NCI-H748 (cell line): ENCODE data around the gene CCM2.
A peak's percentile ranks its signal among the peaks of the same experiment; 100 is the strongest.

ENCODE experiments used
- DNase-seq: peaks from one replicate; lab custom pipeline; 2025; ENCODE audit not compliant: unreplicated experiment; lab: John Stamatoyannopoulos, UW

The CCM2 gene

GRCh38 chr7:45000093-45001032 lies at the start of gene CCM2:
CCM2 (plus strand) TSS chr7:45000201; CDS start chr7:45000334, 133 bp downstream.
- DNase-seq, result peak; percentile 62

DNA sequence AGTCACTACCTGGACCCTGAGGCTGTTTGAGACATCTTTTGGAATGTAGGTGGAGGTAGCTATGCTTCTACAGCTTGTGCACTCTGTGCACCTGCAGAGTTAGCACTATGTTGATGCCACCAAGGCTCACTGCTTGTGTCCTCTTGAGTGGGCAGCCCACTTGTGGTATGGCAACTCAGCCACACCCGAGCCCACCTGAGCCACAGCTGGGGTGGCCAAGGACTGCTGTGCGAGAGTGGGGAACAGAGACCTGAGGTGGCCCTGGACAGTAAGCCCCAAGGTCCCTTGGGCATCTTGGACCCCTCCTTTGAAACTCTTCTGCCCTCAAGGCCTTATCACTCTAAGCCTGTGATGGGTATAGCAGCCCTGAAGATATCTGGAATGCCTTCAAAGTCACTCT lies 46.8 kb upstream of the CCM2 start:
- DNase-seq, result no peak

- no peak for DNase-seq
These were observed 44.3 kb upstream of the CCM2 start for GRCh38 chr7:44955733-44956132.

GRCh38 chr7:44956157-44956766 lies 43.7 kb upstream of the CCM2 start:
- no peak for DNase-seq

DNA sequence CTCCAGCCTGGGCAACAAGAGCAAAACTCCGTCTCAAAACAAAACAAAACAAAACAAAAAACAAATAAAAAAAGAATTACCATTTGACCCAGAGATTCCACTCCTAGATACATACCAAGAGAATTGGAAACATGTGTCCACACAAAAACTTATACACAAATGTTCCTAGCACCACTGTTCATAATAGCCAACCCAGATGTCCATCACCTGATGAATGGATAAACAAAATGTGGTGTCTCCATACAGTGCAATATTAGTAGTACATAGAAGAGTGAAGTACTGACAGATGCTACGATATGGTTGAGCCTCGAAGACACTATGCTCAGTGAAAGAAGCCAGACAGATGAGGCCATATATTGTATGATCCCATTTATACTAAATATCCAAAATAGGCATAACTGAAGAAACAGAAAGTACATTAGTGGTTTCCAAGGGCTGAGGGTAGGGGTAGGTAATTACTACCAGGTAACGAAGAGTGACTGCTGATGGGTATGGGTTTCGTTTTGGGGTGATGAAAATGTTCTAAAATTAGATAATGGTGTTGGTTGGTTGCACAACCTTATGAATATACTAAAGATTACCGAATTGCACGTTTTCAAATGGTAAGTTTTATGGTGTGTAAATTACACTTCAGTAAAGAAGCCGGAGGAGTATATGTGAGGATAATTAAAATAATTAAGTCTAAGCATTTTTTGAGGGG lies 41.2 kb upstream of the CCM2 start:
- no peak for DNase-seq

DNA sequence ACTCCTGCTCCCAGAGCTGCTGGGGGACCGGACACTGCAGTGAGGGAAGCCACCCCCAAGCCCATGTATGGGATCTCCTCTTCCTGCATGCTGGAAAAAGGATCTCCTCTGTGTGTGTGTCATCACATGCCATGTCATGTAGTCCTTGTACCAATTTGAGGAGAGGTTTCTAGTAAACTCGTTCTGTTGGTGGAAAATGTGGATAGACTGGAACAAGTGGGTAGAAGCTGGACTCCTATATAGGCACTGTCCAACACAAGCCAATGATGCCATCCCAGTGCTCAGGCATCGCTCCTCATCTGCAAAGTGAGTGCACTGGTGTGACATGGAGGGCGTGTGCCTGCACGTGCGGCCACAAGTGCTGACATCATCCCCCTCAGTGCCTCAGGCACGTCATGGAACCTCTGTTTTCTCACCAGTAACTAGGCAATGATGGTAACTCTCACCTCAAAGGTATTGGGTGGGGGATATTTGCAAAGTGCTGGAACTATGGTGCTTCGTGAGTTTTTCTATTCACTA lies 40.5 kb upstream of the CCM2 start:
- DNase-seq, result peak; percentile 15

GRCh38 chr7:44960011-44960580 lies 39.9 kb upstream of the CCM2 start:
- DNase-seq, result no peak

DNA sequence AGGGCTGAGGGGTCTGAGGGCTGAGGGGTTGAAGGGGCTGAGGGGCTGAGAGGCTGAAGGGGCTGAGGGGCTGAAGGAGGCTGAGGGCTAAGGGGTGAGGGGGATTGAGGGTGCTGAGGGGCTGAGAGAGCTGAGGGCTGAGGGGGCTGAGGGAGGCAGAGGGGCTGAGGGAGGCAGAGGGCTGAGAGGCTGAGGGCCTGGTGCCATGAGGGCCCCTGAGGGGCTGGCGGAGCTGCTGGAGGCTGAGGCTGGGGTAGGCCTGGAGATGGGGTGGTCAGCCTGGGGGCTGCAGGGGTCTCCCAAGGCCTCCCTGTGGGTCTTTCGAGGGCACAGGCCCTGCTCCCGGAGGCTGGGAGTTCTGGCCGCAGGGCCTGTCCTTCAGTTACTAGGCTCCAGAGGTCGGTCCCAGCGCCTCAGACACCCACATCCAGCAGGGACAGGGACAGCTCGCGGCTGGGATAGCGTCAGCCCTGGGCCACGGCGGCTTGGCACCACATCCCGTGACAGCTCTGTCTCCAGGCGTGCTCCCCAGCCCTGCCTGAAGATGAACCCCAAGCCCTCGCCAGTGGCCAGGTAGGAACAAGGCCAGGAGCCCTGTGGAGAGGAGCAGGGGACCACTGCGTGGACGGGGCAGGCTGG lies 38.0 kb upstream of the CCM2 start:
- DNase-seq, result no peak

DNA sequence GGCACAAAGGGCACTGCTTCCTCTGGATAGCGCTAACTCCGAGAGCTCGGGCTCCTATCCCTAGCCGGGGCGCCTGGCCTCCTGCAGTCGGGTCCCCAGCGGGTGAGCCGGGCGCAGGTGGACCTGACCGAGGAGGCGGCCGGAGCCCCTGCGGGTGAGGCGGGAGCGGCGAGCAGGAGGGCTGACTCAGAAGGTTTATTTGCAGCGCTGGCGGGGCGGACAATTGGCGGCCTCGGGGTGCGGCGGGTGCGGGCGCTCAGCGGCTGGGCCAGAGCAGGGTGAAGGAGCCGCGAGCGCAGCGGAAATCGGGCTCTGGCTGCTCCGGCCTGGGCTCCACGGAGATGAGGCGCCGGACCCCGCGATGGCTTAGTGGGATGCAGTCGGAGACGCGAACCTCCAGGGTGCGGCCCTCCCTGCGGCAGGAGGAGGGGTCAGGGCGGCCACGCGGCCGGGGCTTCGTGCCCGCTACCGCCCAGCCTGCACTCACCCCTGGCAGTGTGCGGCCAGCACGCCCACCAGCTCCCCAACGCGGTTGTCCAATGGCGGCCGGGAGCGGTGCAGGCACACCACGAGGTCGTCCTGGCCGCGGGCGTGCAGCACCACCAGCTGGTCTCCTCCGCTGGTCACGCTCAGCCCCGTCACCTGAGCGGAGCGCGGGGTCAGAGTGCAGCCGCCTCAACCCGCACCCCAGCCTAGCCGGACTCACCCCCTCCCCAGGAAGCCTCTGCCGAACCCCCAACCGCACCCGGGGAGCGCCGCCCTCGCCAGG lies 37.3 kb upstream of the CCM2 start:
- no peak for DNase-seq

- DNase-seq, result no peak
These were observed 36.4 kb upstream of the CCM2 start for GRCh38 chr7:44963364-44964290.

DNA sequence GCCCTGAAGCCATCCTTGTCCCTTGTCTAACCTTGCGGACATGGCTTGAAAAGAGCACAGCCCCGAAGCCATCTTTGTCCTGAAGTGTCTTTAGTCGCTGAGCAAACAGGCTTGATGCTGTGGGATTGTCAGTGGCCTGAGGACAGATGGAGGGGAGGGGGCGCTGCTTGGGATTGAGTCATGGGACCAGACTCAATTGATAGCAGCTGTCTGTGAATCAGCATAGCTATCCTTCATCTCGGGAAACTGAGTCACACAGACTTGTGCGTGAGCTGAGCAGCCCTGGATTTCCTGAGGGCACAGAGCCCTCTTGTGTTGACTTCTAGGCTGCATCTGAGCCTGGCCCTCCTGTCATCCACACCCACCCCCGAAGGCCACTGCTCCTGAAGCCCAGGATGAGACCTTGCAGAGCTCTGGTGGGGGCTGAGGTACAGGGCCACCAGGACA lies 35.6 kb upstream of the CCM2 start:
- DNase-seq, result no peak

GRCh38 chr7:44964831-44965440 lies 35.1 kb upstream of the CCM2 start:
- no peak for DNase-seq

GRCh38 chr7:44965441-44965903 lies 34.5 kb upstream of the CCM2 start:
- DNase-seq, result no peak

DNA sequence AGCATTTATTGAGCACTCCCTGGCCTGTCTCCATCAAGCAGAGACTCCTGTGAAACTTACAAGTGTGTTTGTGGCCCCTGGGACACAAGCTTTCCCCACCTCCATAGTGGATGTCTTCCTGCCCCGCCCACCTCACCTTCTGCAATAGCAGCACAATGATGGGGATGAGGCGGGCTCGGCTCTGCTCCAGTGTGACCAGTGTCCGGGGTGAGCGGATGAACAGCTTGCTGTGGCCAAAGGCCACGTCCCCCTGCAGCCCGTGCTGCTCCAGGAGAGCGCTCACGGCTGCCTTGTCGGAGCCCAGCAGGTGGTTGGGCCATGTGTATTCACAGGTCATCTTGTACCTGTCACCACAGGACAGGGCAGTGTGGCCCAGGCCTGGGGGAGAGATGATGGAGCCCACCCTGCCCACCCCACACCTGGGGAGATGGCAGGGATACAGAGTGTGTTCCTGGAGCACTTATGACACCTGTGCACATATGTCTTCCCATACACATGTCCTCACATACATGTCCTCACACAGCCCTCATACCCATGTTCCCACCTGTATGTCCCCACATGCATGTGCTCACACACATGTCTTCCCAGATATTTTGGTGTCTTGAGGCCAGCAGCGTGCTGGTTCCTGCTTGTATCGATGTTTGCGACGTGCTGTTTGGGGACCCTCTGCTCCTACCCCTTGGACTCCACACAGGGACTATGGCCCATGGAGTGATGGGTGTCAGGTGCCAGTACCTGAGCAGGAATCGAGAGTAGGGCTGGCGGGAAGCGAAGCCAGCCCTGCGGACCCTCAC lies 33.9 kb upstream of the CCM2 start:
- no peak for DNase-seq

DNA sequence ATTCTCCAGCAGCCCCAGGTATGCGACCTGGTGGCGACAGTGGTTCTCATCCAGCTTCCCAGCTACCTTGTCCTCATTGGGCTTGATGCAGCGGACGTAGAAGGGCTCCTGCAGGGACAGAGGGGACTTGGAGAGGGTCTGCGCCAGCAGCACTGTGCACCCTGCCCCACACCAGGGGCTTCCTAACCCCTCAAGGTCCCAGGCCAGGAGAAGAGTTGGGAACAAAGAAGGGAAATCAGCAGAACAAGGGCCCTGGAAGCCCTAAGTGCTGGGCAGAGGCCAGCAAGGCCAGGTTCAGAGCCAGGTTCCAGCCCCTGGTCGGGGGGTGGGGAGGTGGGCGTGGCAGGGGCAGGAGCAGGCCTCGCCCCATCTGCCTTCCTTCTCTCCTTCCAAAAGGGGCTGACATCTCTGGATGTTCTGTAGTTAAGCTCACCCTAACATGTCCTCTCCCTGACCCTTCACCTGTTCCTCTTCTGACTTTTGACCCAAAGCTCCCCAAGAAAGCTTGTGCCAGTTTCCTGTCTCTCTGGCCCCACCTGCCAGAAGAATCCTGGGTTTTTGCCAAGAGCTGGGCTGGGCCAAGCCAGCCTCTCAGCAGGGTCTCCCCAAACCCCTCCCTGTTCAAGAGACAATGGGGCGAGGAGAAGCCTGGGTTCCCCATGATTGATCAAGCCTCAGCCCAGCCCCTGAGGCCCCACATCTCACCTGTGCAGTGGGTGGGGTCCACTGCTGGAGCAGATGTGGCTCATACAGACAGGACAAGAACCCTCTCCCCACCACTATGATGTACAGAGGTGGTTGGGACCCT lies 33.1 kb upstream of the CCM2 start:
- peak; percentile 25 for DNase-seq

DNA sequence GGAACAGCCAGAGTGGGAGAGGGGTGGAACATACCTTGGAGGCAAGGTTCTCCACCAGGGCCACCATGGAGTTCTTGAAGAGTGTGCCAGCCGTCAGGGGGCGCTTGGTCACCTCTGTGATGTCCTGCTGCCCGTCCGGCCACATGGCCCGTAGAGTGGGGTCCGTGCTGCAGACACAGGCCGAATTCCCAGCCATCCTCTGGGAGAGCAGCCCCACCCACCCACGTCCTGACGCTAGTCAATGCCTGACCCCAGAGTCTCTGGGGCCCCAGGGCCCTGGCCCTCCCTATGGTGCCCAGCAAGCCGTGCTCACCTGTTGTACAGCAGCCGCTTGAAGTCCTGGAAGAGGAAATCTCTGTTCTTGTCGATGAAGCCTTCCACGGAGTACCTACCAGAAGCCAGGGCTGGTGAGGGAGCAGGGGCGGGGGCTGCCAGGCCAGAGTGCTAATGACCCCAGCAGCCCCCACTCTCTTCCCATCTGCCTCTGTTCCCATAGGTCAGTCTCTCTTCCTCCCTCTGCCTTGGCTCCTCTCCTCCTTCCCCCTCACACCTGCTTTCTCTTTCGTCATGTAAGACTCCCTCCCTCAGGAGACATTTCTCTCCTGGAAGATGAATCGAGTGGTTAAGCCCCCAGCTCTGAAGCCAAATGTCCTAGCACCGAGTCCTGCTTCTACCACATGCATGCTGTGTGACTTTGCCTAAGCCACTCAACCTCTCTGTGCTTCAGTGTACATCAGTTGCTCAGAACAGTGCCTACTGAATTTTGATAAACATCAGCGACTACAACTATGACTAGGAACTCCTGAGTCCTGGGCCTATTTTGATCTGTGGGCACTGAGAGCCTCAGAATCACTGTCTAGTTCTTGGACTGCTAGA lies 32.2 kb upstream of the CCM2 start:
- DNase-seq, result no peak
